ENCODE measurements around the gene TMEM184A.
A peak's percentile ranks its signal among the peaks of the same experiment; 100 is the strongest.

TMEM184A gene

GRCh38 chr7:1550005-1550845 lies 5.8 kb downstream of the TMEM184A start:
- DNase-seq, result no peak

- DNase-seq, result no peak
Measured at GRCh38 chr7:1549357-1550004, 6.5 kb downstream of the TMEM184A start.

GRCh38 chr7:1548944-1549343 lies 7.1 kb downstream of the TMEM184A start:
- DNase-seq, result no peak

- peak; percentile 20 for DNase-seq
Measured at GRCh38 chr7:1548438-1548831, 7.6 kb downstream of the TMEM184A start.

GRCh38 chr7:1547777-1548437 lies 8.1 kb downstream of the TMEM184A start:
- no peak for DNase-seq

GRCh38 chr7:1546909-1547776 lies 8.9 kb downstream of the TMEM184A start:
- no peak for DNase-seq

- DNase-seq, result no peak
Measured at GRCh38 chr7:1546274-1546908, 9.6 kb downstream of the TMEM184A start.

- DNase-seq, result no peak
Measured at GRCh38 chr7:1545417-1546246, 10.4 kb downstream of the TMEM184A start.

- DNase-seq, result no peak
Measured at GRCh38 chr7:1544896-1545416, 11.0 kb downstream of the TMEM184A start.

- no peak for DNase-seq
Measured at GRCh38 chr7:1544178-1544895, 11.7 kb downstream of the TMEM184A start.

GRCh38 chr7:1543826-1544177 lies 12.2 kb downstream of the TMEM184A start:
- DNase-seq, result no peak

GRCh38 chr7:1542841-1543747 lies 12.9 kb downstream of the TMEM184A start:
- no peak for DNase-seq

GRCh38 chr7:1542329-1542728 lies 13.7 kb downstream of the TMEM184A start:
- no peak for DNase-seq

- no peak for DNase-seq
Measured at GRCh38 chr7:1541431-1542162, 14.4 kb downstream of the TMEM184A start.

GRCh38 chr7:1540776-1541271 lies 15.2 kb downstream of the TMEM184A start:
- no peak for DNase-seq

- DNase-seq, result no peak
Measured at GRCh38 chr7:1539882-1540775, 15.9 kb downstream of the TMEM184A start.

- no peak for DNase-seq
Measured at GRCh38 chr7:1539181-1539881, 16.7 kb downstream of the TMEM184A start.

Data from activated CD4-positive, alpha-beta T cell treated with anti-CD3 and anti-CD28 coated beads, Interleukin-10, Interleukin-2, amounts not matched to agents 100 ng/mL and 50 ng/mL, durations not matched to agents 16 hours and 8 hours (primary cell).